SH-SY5Y (cell line): ENCODE data around the gene WDR19.

Source experiments
- GATA2 ChIP-seq: IDR thresholded peaks from 2 replicates; pipeline ENCODE4 v1.6.1; 2011; ENCODE audit warnings: mild to moderate bottlenecking, low read depth, low read length
- GATA3 ChIP-seq: IDR thresholded peaks from 2 replicates; pipeline ENCODE4 v1.6.1; 2011; ENCODE audit warnings: low read depth, mild to moderate bottlenecking, low read length, moderate library complexity

- TF ChIP-seq GATA2 = no peak
- no peak for TF ChIP-seq GATA3
Observed at GRCh38 chr4:39232100-39232499, 49.8 kb downstream of the WDR19 start.
